PC-3 (cell line): ENCODE measurements around the gene PPP1R36.

Experiments used
- EZH2 ChIP-seq: fragments of 300-600 bp; sonication (generic); IDR thresholded peaks from one replicate; pipeline ENCODE4 v1.6.1; 2017; ENCODE audit warnings: antibody characterized with exemption, mild to moderate bottlenecking, low read length; ENCODE audit not compliant: unreplicated experiment
- TF ChIP-seq, protein P1 (sequence below): fragments of 300-600 bp; sonication (generic); conservative IDR thresholded peaks from 2 replicates; pipeline ENCODE4 v1.5.1; 2017; ENCODE audit warnings: antibody characterized with exemption, low read depth, mild to moderate bottlenecking, low read length

DNA sequence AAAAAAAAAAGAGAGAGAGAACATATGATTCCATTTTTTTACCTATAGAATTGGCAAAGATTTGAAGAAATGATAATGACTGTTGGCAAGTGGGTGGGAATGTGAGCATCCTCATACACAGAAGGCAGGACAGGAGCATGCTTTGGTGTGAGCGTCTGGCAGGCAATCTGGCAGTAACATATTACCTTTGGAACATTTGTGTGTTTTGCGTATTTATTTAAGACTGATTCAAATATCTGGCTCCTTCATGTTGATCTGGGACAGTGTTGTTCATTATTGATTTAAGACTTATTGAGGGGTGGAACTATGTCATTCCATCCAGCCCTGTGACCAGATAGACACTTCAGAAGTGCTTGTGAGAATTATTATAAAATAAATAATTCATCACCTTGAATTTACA, 53.1 kb downstream of the PPP1R36 start:
- TF ChIP-seq, protein P1, sequence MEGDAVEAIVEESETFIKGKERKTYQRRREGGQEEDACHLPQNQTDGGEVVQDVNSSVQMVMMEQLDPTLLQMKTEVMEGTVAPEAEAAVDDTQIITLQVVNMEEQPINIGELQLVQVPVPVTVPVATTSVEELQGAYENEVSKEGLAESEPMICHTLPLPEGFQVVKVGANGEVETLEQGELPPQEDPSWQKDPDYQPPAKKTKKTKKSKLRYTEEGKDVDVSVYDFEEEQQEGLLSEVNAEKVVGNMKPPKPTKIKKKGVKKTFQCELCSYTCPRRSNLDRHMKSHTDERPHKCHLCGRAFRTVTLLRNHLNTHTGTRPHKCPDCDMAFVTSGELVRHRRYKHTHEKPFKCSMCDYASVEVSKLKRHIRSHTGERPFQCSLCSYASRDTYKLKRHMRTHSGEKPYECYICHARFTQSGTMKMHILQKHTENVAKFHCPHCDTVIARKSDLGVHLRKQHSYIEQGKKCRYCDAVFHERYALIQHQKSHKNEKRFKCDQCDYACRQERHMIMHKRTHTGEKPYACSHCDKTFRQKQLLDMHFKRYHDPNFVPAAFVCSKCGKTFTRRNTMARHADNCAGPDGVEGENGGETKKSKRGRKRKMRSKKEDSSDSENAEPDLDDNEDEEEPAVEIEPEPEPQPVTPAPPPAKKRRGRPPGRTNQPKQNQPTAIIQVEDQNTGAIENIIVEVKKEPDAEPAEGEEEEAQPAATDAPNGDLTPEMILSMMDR, result no peak
- TF ChIP-seq EZH2, result no peak
